NCI-H128 (cell line): Measurements from ENCODE around the gene ELK3.

Experiments used
- DNase-seq: peaks from one replicate; lab custom pipeline; 2025; ENCODE audit not compliant: unreplicated experiment; lab: John Stamatoyannopoulos, UW

The ELK3 gene

DNA sequence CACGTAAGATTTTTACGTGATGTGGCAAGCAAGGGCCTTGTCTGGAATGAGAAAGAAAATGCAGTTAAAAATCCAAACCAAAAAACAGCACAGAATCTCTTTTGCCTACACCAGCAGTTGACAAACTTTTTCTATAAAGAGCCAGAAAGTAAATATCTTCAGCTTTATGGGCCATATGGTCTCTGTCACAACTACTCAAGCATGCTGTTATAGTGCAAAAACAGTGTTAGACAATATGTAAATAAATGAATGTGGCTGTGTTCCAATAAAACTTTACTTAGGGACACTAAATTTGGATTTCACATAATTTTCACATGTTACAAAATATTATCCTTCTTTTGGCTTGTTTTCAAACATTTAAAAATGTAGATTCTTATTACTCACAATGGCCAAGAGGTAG, 6.2 kb upstream of the ELK3 start:
- DNase-seq: no peak

DNA sequence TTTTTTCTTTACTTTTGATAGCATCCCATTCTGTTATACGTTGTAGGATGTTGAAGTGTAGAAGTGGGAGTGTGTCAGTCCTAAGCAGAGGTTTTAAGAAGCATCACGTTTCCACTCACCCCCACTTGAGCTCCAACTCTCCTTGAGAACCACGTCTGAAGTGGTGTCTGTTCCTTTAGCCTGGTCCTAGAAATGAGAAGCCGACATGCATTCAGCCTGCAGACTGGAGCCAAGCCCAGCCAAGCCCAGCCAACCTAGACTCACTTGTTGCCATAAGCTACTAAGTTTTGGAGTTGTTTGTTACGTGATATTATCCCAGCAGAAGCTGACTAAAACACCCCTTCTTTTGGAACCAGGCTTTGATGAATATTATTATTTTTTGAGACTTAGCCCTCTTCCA, 4.4 kb upstream of the ELK3 start:
- no peak for DNase-seq

DNA sequence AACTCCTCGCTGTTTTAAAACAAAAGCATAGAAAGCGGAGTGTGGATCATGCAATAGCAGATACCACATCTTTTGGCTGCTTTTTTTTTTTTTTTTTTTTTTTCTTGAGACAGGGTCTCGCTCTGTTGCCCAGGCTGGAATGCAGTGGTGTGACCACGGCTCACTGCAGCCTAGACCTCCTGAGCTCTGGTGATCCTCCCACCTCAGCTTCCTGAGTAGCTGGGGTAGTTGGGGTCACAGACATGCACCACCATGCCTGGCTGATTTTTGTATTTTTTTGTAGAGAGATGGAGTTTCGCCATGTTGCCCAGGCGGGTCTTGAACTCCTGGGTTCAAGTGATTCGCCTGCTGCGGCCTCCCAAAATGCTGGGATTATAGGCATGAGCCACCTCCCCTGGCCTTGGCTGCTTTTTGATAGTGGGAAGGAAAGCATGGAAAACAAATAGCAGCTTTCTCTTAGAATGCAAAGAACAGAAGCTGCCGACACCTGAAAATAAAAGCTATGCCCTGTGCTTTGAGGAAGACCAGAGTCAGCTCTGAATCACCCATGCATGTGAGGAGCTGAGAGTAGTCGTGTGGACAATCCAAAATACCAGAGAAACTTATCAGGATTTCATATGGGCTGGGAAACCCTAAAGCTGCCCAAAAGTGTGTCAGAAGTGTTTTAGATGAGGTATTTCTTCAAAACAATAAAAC, 3.6 kb upstream of the ELK3 start:
- no peak for DNase-seq

DNA sequence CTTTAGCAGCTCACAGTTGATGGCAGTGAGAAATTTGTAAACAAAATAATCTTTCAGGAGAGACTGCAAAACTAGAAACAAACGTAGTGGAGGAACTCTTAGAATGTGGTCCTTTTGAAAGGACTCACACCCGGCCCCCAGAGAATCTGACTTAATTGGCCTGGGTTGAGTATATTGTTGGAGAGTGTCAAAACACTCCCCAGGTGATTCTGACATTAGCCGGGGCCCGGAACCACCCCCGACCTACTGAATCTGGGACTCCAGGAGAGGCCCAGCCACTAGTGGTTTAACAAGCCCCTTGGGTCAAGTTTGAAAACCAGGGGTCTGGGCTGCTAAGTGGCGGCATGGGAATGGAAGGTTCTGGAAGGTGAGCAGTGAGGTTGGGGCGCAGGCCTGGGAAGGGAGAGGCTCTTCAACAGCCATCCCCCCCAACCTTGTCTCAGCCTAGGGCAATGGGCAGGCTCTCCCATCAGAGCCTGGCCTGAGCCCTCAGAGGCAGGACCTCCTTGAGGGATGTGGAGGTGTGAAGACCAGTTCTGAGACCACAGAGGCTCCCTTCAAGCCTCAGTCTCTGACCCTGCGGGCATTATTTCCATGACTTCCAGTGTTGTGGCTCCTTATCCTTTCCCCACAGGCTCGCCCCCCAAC, 1.1 kb upstream of the ELK3 start:
- no peak for DNase-seq

DNA sequence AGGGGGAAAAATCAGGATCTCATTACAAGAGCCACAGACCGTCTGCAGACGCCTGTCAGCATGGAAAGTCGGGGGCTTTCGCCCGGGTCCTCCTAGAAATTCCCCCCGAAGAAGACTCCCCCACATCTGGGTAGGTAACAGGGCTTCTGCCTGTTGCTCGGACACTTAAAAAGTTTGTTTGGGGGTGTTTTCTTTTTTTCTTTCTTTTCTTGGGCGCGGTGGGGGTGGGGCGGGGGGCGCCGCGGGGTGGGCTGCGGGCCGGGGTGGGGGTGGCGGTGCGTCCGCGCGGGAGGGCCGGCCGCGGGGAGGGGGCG, 358 bp downstream of the ELK3 start:
- DNase-seq: no peak

DNA sequence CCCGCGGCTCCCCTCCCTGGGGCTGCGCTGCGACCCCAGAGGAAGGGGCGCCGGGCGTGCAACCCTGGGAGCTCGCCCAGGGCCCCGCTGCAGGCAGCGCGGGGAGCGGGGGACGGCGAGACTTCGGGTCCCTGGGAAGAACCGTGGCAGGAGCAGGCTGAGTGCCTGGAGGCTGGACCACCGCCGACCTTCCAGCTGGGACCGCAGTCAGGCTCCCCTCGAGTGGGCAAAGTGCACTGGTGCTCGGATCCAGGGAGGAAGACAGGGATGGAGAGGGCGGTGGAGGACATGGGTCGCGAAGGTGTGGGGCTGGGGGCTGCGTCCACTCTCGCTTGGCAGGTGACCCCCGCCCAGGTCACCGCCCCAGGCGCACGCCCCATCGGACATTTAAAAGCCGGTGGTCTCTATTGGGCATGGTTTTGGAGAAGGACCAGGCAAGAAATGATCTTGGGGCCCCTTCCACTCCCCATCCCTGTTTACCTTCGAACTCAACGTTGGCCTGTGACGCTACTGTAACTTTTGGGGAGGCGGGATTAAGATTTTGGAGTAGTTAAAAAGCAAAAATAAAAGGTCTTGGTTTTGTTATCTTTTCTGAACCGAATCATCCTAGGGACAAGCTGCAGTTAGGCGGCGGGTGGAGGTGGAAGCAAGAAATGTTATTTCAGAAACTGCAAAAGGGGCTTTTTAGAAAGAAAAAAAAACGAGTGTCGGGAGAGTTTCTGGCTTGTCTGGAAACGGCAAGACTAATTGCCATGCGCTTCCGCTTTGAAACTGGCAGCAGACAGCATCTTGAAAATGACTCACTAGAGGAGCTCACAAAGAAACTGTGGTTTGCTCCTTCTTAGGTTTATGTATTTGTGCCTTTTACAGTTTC, 1.0 kb downstream of the ELK3 start:
- DNase-seq: no peak

DNA sequence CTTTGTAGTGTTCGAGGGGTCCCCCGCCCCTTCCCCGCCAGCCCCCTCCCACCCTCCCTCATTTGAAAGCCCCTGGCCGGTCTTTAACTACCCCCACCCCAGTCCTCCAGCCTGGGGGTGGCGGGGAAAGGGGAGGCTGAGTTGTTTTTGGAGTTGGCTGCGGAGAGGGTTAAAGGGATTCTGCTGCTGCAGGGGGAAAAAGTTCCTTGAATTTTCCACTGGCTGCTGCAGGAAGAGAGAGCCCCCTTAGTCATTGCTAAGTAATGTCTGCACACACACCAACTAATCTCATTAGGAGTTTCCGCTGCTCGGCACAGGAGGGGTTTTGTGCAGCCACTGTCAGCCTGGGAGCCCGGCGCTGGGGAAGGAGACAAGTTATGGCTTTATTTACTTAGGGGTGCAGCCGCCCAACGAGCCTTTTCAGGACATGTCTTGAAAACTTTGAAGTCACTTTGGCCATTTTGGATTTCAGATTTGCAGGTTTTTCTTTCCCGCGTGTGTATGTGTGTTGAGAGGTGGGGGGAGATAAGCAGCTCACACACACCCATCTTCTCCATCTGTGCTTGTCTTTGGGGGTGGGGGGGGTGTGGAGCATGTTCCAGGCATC, 1.8 kb downstream of the ELK3 start:
- DNase-seq: no peak

DNA sequence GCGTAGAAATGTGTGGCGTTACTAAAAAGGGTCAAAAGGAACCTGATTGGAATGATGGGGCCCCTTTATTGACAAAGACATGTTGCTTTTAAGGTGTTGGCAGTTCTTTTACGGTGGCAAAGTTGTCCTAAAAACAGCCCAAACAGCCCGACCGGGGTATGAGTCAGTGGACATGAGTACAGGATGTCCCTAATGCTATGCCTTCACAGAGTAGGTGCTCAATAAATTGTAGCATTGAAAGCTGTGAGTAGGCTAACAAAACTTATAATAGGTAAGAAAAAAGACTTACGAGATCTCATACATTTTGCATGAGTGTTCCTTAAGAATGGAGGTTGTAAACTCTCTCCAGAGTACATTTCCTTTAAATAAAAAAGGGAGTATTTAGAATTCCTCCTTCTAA, 2.6 kb downstream of the ELK3 start:
- DNase-seq: no peak

DNA sequence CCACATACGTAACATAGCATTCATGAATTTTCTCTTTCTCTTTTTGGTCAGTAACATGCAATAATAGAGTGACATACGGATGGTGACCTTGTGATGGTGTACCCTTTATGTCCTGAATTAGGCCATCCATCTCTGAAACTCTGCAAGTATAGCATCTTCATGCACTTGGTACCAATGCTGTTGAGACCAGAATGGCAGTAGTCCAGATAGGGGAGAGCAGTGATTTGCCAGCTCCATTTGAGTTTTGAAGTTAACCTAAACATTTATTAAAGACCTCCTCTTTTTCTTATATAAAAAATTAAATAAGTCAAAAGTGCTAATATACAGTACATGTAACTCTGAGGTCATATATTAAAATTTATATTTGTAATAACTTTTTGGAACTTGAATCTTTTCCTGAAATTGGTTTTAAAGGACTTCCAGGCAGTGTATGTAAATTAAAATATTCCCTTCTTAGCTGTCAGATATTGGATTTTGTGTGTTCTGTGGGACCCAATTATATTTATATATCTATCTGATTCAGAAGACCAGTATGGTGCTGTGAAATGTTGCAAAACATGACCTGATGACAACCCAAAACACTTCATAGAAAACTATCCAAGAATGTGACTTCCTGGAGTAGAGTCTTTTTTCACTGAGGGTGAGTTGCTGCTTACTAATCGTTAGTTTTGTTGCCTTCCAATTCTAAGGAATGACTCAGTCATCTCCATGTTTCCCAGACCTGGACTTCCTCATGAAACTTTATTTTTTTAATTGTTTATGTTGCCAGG, 3.5 kb downstream of the ELK3 start:
- DNase-seq: no peak

DNA sequence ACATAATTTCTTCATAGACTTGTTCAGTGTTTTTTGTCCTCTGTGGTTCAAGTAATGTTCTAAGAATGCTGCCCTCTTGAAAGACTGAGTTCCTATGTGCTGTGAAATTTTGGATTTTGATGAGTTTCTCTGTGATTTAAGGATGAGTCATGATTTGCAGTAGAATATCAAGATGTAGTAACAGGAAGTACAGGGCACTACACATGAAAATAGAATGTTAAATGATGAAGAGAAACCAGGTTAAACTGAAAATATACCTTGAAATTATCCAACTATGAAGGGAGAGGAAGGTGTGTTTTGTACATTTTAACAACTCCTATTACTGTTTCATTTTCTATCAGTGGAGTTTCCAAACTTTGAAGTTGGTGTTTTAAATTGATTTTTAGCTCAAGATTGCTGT, 4.8 kb downstream of the ELK3 start:
- DNase-seq: no peak

DNA sequence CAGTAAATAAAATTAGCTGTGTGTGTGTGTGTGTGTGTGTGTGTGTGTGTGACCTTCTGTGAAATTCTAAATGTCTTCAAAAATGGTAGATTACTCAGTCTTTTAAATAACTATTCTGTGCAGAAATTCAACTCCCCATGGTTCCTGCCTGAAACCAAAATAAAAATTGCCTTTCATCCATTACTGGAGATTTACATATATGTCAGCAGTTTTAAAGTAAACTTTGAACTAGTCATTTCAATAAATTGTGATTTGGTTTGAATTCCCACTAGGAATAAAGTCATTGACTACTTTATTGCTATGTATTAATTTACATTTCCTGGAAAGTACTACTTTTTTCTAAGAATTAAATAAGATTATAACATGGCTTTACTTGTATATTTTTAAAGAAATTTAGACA, 5.3 kb downstream of the ELK3 start:
- no peak for DNase-seq

DNA sequence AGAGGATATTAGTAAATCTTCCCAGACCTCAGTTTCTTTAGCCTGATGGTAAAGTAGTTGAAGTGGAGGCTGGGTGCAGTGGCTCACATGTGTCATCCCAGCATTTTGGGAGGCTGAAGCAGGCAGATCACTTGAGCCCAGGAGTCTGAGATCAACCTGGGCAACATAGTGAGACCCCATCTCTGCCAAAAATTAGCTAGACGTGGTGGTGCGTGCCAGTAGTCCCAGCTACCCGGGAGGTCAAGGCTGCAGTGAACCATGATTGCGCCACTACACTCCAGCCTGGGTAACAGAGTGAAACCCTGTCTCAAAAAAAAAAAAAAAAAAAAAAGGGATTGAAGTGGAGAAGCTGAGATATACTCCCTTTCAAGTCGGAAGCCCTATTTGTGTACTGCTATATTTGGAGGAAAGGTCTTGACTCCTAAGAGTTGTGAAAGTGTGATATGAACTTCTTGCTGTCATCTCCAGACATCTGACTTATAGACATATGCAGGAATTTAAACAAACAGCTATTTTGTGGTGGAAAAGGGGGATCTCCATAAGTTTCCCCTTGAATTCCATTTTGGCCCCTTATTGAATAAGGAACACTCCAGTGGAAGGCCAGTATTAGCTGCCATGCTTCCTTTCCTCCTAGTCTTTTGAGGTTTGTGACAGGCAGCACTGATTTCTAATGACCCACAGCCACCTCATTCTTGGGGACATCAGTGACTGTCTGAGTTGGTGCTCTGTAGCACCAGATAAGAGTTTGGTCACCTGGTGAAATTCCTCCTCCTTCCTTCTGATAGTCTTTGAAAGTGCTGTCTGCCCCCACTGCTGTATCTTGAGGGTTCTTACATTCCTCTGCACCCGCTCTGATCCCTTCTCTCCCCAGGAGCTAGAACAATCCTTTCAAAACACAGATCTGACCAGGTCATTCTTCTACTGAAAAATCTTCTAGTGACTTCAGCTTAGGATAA, 7.4 kb downstream of the ELK3 start:
- no peak for DNase-seq

DNA sequence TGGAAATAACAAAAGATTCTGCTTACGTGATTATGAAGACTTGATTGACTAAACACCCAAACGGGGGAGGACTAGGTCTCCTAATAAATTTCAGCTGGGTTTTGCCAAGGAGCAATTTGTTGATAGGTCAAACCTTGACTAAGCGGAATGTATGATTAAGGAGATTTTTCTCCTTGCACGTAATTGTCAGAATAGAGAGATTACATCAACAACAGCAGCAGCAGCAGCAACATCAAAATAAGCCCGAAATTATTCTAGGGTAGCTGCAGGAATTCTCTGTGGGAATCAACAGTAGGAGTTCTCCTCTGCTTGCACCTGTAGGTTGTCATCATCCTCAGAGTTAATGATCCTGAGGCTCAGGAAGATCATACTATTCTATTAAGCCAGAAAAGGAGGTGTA, 10.2 kb downstream of the ELK3 start:
- no peak for DNase-seq

DNA sequence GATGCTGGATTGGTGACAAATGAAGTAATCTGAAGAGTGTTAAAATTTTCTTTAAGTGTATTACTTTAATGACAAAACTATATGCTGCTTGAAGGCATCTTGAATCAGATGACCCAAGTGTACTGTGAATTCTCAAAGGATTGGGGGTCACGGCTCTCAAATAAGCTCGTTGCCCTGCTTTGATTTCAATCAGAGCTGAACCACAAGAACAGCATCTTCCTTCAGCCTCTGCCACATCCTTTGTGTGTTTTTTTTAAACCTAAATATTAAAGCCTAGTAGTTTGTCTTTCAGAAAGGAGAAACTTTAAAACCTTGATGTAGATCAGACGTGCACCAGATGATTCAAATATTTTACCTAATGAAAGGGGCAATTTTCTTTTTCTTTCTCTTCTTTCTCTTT, 11.7 kb downstream of the ELK3 start:
- no peak for DNase-seq

DNA sequence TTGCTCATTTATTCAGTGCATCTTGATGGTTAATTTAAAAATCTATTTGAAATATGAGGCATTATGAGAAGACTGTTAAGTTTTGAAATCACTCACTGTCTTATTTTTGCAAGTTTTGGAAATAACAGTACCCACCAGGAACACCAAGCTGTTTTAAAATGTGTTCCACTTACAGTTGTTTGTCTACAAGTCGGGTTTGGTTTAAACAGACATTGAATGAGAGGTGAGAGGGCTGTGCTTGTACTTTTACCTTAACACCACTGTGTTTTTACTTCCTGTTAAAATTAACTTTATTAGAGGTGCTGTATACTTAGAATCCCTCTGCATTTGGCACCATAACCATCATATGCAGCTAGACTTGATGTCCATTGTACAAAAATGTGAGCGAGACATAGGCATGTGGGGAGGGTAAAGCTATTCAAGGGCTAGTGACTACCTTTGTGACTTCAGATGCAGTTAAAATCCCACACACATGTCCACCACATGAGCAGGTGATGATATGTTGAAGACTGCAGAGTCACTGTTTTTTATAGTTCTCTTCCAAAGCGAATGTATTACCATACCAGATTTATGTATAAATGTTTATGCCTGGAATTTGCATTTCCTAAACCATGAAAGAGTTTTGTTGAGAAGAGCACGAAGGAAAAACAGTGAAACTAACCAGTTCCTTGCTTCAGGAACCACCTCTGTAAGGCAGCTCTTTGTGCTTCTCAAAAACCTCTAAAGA, 12.9 kb downstream of the ELK3 start:
- no peak for DNase-seq

DNA sequence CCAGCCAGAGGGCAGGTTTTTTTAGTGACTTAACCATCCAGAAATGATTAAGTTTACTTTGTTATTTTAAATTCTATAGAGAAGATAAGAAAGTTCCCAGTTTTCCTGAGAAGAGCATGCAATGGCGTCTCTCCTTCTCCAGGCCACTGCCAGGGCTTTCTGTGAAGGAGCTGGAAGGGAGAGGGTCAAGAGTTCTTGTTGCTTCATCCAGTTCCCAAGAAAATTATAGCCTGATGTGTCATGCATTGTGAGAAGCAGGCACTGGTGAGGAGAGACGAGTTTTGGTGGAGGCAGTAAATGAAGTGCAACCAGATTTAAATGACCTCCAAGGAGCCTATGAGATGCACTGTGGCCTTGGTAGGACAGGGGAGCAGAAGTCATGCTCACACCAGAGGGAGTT, 14.2 kb downstream of the ELK3 start:
- DNase-seq: no peak

DNA sequence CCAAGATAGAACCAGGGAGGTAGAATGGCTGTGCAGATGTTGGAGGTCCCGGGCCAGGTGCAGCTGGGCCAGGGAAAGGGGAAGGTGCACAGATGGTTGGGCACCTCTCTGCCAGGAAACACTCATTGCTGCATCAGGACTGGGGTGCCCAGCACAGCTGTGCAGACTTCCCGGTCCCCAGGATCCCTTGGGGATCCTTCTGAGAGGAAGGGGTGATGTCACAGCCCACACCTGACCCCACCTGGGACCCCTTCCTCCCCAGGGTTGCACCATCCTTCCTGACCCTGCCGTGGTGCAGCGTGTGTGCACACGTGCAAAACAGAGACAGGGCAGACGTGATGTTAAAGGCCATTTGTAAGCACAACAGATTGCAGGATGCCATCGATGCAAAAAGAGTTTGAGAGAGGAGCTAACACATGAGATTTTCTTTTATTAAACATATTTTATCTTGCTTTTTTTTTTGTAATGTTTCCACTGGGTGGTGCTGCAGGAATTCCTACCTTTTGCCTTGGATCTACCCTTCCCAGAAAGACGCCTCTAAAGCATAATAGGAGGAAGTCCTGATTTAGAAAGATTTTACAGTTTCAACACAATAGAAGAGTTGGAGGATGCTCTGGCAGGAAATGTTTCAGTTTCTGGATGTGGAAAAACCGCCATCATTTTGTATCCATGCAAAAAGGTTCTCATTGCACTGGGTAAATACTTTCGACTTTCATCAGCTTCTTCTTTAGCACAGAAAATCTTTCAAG, 14.8 kb downstream of the ELK3 start:
- no peak for DNase-seq

DNA sequence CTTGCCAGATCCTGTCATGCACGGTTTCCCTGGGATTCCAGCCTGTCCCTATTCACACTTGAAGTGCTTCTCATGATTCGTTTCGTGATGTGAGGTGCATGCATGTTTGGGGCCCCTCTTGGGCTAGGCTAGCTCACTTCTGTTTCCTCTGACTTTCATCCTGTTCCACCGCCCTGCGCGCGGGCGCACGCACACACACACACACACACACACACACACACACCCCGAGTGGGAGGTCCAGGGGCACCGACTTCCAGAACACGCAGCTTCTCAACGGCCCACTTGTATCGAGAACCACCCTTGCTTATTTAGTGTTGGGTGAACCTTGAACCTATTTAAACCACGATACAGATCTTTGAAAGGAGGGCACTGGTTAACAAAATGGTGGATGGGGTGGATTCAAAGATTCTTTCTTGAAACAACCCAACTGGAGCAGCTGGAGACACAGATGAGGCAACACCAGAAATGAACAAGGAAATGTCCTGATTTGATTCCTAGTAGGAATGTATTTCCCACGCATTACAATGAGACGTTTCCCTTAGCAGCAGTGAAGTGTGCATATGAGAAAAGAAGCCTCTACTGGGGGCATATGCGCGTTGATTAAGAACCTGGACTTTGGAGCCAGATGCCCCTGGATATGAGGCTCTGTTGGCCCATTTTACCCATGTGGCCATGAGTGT, 16.3 kb downstream of the ELK3 start:
- no peak for DNase-seq
